Measurements from ENCODE around the gene LEMD3. TPM values are rescaled to one million over a fixed set of nuclear protein-coding genes. Genes with fewer than 3 reads are reported as not detected.
"Not testable (repeated sequence)": the region's sequence is repeated elsewhere in the genome, so short reads cannot be mapped to it uniquely, and the experiment has no call there.

Gene LEMD3
- total and polyA plus RNA-seq, 12 donors: 7.1 to 52.1 (median 22.3) TPM

- Histone ChIP-seq H3K36me3 (replicated peaks in 1 of 2) (no peaks in the 10 kb centered on the region), H3K9me3 (replicated peaks in 1 of 3) (no peaks in the 10 kb centered on the region), H3K4me3 (peak overlapping the region in 3 of 4 donors; percentile 53 to 84 (median 82)), H3K27me3 (no peaks in the 10 kb centered on the region), H3K4me1 (replicated peaks in 1 of 2) (peaks cover 10 to 16% of the 10 kb centered on the region in 2 donors), H3K27ac (peak overlapping the region in 3 of 5 donors; percentile 16 to 85 (median 71))
- 11 to 23% (median 13%) methylated on average over 13 to 23 of the region's 23 CpGs for WGBS, 4 donors
- TF ChIP-seq CTCF (IDR thresholded peaks at IDR 0.05) (no peak), POLR2A (IDR thresholded peaks at IDR 0.05) (no peak)
- peak in 1 of 7 donors; percentile 11 for DNase-seq
- intact Hi-C loops (cut with DNase I): no loop called here
These were observed 110.2 kb downstream of the LEMD3 start for GRCh38 chr12:65279369-65280112.

- intact Hi-C loops (cut with DNase I): no loop called here
- TF ChIP-seq CTCF (IDR thresholded peaks at IDR 0.05) (no peak), POLR2A (IDR thresholded peaks at IDR 0.05) (no peak)
- Histone ChIP-seq H3K4me1 (replicated peaks in 1 of 2) (peaks cover 10 to 16% of the 10 kb centered on the region in 2 donors), H3K4me3 (no peak overlapping the region), H3K36me3 (replicated peaks in 1 of 2) (no peaks in the 10 kb centered on the region), H3K27ac (no peak overlapping the region), H3K9me3 (replicated peaks in 1 of 3) (no peaks in the 10 kb centered on the region), H3K27me3 (no peaks in the 10 kb centered on the region)
- DNase-seq: no peak
- 63 to 80% (median 64%) methylated on average over 3 of the region's 3 CpGs for WGBS, 4 donors
These were observed 110.9 kb downstream of the LEMD3 start for GRCh38 chr12:65280306-65280705.

GRCh38 chr12:65282840-65283239, 113.5 kb downstream of the LEMD3 start:
- intact Hi-C loops (cut with DNase I): no loop called here
- no peak overlapping the region for H3K4me3 ChIP-seq
- no peaks in the 10 kb centered on the region for H3K9me3 ChIP-seq (replicated peaks in 1 of 3)
- no peak overlapping the region for H3K27ac ChIP-seq
- 77 to 94% (median 88%) methylated on average over 1 of the region's 1 CpG for WGBS, 4 donors
- peaks cover 10 to 16% of the 10 kb centered on the region in 2 donors for H3K4me1 ChIP-seq (replicated peaks in 1 of 2)
- DNase-seq: no peak
- no peaks in the 10 kb centered on the region for H3K36me3 ChIP-seq (replicated peaks in 1 of 2)
- TF ChIP-seq CTCF (IDR thresholded peaks at IDR 0.05): no peak
- no peak for TF ChIP-seq POLR2A (IDR thresholded peaks at IDR 0.05)
- no peaks in the 10 kb centered on the region for H3K27me3 ChIP-seq

GRCh38 chr12:65285532-65285931, 116.1 kb downstream of the LEMD3 start:
- H3K4me1 ChIP-seq (replicated peaks in 1 of 2); intact Hi-C loops (cut with DNase I); H3K36me3 ChIP-seq (replicated peaks in 1 of 2); H3K27ac ChIP-seq; H3K9me3 ChIP-seq (replicated peaks in 1 of 3); H3K27me3 ChIP-seq; H3K4me3 ChIP-seq; DNase-seq: not testable (repeated sequence)
- WGBS, 4 donors: 87 to 93% (median 90%) methylated on average over 7 of the region's 7 CpGs

GRCh38 chr12:65287426-65287825, 118.0 kb downstream of the LEMD3 start:
- H3K9me3 ChIP-seq (replicated peaks in 1 of 3): no peaks in the 10 kb centered on the region
- no peak overlapping the region for H3K4me3 ChIP-seq
- TF ChIP-seq POLR2A (IDR thresholded peaks at IDR 0.05) (no peak), CTCF (IDR thresholded peaks at IDR 0.05) (no peak)
- intact Hi-C loops (cut with DNase I): no loop called here
- no peak overlapping the region for H3K27ac ChIP-seq
- H3K36me3 ChIP-seq (replicated peaks in 1 of 2): no peaks in the 10 kb centered on the region
- no peaks in the 10 kb centered on the region for H3K27me3 ChIP-seq
- no peaks in the 10 kb centered on the region for H3K4me1 ChIP-seq (replicated peaks in 1 of 2)
- no peak for DNase-seq
- 73 to 84% (median 77%) methylated on average over 2 of the region's 2 CpGs for WGBS, 4 donors
